GM19099 (cell line): ENCODE data around the gene TMCC2.

Experiments used
- POLR2A ChIP-seq: IDR thresholded peaks from 3 replicates; pipeline ENCODE4 v1.6.1; 2011; ENCODE audit warnings: low read depth; ENCODE audit not compliant: insufficient read length; ENCODE audit errors: extremely low read depth

The TMCC2 gene

GRCh38 chr1:205244384-205244783, 16.6 kb downstream of the TMCC2 start:
- TF ChIP-seq POLR2A = no peak

- TF ChIP-seq POLR2A = no peak
Measured at GRCh38 chr1:205245096-205245495, 17.4 kb downstream of the TMCC2 start.

- TF ChIP-seq POLR2A = no peak
Measured at GRCh38 chr1:205246351-205247119, 18.8 kb downstream of the TMCC2 start.

- TF ChIP-seq POLR2A = no peak
Measured at GRCh38 chr1:205247130-205247921, 19.6 kb downstream of the TMCC2 start.

- no peak for TF ChIP-seq POLR2A
Measured at GRCh38 chr1:205248793-205249601, 21.3 kb downstream of the TMCC2 start.

GRCh38 chr1:205249651-205250050, 21.9 kb downstream of the TMCC2 start:
- no peak for TF ChIP-seq POLR2A

- no peak for TF ChIP-seq POLR2A
Measured at GRCh38 chr1:205250699-205251098, 23.0 kb downstream of the TMCC2 start.

GRCh38 chr1:205251576-205251975, 23.8 kb downstream of the TMCC2 start:
- no peak for TF ChIP-seq POLR2A

- no peak for TF ChIP-seq POLR2A
Measured at GRCh38 chr1:205255941-205256780, 28.4 kb downstream of the TMCC2 start.

- no peak for TF ChIP-seq POLR2A
Measured at GRCh38 chr1:205256951-205257625, 29.3 kb downstream of the TMCC2 start.

- no peak for TF ChIP-seq POLR2A
Measured at GRCh38 chr1:205257735-205258134, 30.0 kb downstream of the TMCC2 start.

- no peak for TF ChIP-seq POLR2A
Measured at GRCh38 chr1:205258261-205258691, 30.5 kb downstream of the TMCC2 start.

GRCh38 chr1:205258719-205259118, 31.0 kb downstream of the TMCC2 start:
- no peak for TF ChIP-seq POLR2A

GRCh38 chr1:205259324-205259832, 31.6 kb downstream of the TMCC2 start:
- no peak for TF ChIP-seq POLR2A

- TF ChIP-seq POLR2A = no peak
Measured at GRCh38 chr1:205259998-205260397, 32.3 kb downstream of the TMCC2 start.
